Neuronal stem cell (in vitro differentiated cells): ENCODE data around the gene PPP1R8.
A peak's percentile ranks its signal among the peaks of the same experiment; 100 is the strongest.
"Not testable (repeated sequence)": the region's sequence is repeated elsewhere in the genome, so short reads cannot be mapped to it uniquely, and the experiment has no call there.

ENCODE experiments used
- DNase-seq: peaks from one replicate; pipeline ENCODE4 v3.0.0-alpha.2; 2013; ENCODE audit warnings: low spot score
- H2AFZ ChIP-seq: one replicate; pipeline ENCODE4 v1.6.1; 2013; ENCODE audit warnings: mild to moderate bottlenecking, low read length, inconsistent platforms
- H2AK5ac ChIP-seq: 2 replicates; pipeline ENCODE4 v1.6.1; 2013; ENCODE audit warnings: low read depth, mild to moderate bottlenecking, inconsistent platforms, low read length, moderate library complexity, mixed read lengths
- H2BK120ac ChIP-seq: 2 replicates; pipeline ENCODE4 v1.6.1; 2013; ENCODE audit warnings: low read depth, mild to moderate bottlenecking, inconsistent platforms, low read length, moderate library complexity, mixed read lengths
- H2BK12ac ChIP-seq: one replicate; pipeline ENCODE4 v1.6.1; 2013; ENCODE audit warnings: low read length, inconsistent platforms
- H2BK15ac ChIP-seq: 2 replicates; pipeline ENCODE4 v1.6.1; 2013; ENCODE audit warnings: mild to moderate bottlenecking, low read length, inconsistent platforms, mixed read lengths
- H2BK5ac ChIP-seq: one replicate; pipeline ENCODE4 v1.6.1; 2013; ENCODE audit warnings: inconsistent platforms, mild to moderate bottlenecking, low read length, moderate library complexity
- H3K14ac ChIP-seq: one replicate; pipeline ENCODE4 v1.6.1; 2013; ENCODE audit warnings: low read length, inconsistent platforms
- H3K18ac ChIP-seq: 2 replicates; pipeline ENCODE4 v1.6.1; 2013; ENCODE audit warnings: low read length, inconsistent platforms
- H3K23ac ChIP-seq: 2 replicates; pipeline ENCODE4 v1.6.1; 2013; ENCODE audit warnings: low read depth, mild to moderate bottlenecking, mixed read lengths, low read length, inconsistent platforms; ENCODE audit not compliant: poor library complexity
- H3K27ac ChIP-seq: replicated peaks from 3 replicates; pipeline ENCODE4 v1.5.1; 2013; ENCODE audit warnings: low read length, inconsistent platforms
- H3K27me3 ChIP-seq, 3 experiments: 2 replicates each; pipeline ENCODE4 v1.6.1; 2013; ENCODE audit warnings: low read length in 3 of 3, mild to moderate bottlenecking in 2 of 3, inconsistent platforms in 1 of 3, low read depth in 1 of 3, mixed read lengths in 1 of 3, moderate library complexity in 1 of 3; ENCODE audit not compliant: control insufficient read depth in 3 of 3, insufficient read depth in 3 of 3
- H3K36me3 ChIP-seq, 2 donors: replicated peaks in 1 of 2; 2 replicates each; pipeline ENCODE4 v1.6.1; 2013; ENCODE audit warnings: low read length in 2 of 2; ENCODE audit not compliant: control insufficient read depth in 2 of 2, insufficient read depth in 2 of 2
- H3K4ac ChIP-seq: 2 replicates; pipeline ENCODE4 v1.6.1; 2013; ENCODE audit warnings: inconsistent platforms, mild to moderate bottlenecking, low read length, moderate library complexity
- H3K4me1 ChIP-seq, 2 donors: 1 replicate in 1 of 2; 2 replicates in 1 of 2; pipeline ENCODE4 v1.6.1; 2013; ENCODE audit warnings: low read length in 2 of 2, low read depth in 1 of 2; ENCODE audit not compliant: control insufficient read depth in 2 of 2, insufficient read depth in 1 of 2
- H3K4me2 ChIP-seq: one replicate; pipeline ENCODE4 v1.6.1; 2013; ENCODE audit warnings: mild to moderate bottlenecking, low read length, inconsistent platforms; ENCODE audit not compliant: insufficient read depth, poor library complexity, severe bottlenecking
- H3K4me3 ChIP-seq, 2 donors: 2 replicates each; pipeline ENCODE4 v1.5.1; 2013; ENCODE audit warnings: low read length in 2 of 2, mild to moderate bottlenecking in 2 of 2, inconsistent platforms in 1 of 2, moderate library complexity in 1 of 2
- H3K79me1 ChIP-seq: one replicate; pipeline ENCODE4 v1.6.1; 2013; ENCODE audit warnings: low read depth, mild to moderate bottlenecking, inconsistent platforms, low read length, moderate library complexity
- H3K9ac ChIP-seq: one replicate; pipeline ENCODE4 v1.6.1; 2013; ENCODE audit warnings: mild to moderate bottlenecking, low read depth, low read length, inconsistent platforms; ENCODE audit not compliant: poor library complexity
- H3K9me3 ChIP-seq, 2 donors: replicated peaks in 1 of 2; 2 replicates each; pipeline versions ENCODE3 to v1.6.1; 2013; ENCODE audit warnings: low read length in 2 of 2, mild to moderate bottlenecking in 2 of 2, inconsistent platforms in 1 of 2, low read depth in 1 of 2, mixed read lengths in 1 of 2, moderate library complexity in 1 of 2; ENCODE audit not compliant: control insufficient read depth in 2 of 2, insufficient read depth in 1 of 2
- H4K8ac ChIP-seq: one replicate; pipeline ENCODE4 v1.6.1; 2013; ENCODE audit warnings: low read depth, mild to moderate bottlenecking, inconsistent platforms, low read length, moderate library complexity
- H4K91ac ChIP-seq: one replicate; pipeline ENCODE4 v1.6.1; 2013; ENCODE audit warnings: low read length, low read depth, mild to moderate bottlenecking, inconsistent platforms; ENCODE audit not compliant: poor library complexity
- WGBS, 2 donors: extraction: QIAGEN DNeasy Blood & Tissue Kit; methylation state at CpG; one replicate each; pipeline ENCODE4 v1.1.7; 2013; ENCODE audit warnings: missing lambda C conversion rate in 2 of 2, mixed read lengths in 1 of 2; ENCODE audit not compliant: insufficient read length in 2 of 2, insufficient replicate concordance in 1 of 2; ENCODE audit errors: extremely low coverage in 2 of 2; 5-methylcytosine and 5-hydroxymethylcytosine counted together

PPP1R8 gene

GRCh38 chr1:27823784-27824183 is 6.8 kb upstream of the PPP1R8 start:
- Histone ChIP-seq H3K4me1 (no peaks in the 10 kb centered on the region), H3K27me3 (no peaks in the 10 kb centered on the region), H3K4ac (no peak overlapping the region), H3K36me3 (peaks cover 2 to 15% of the 10 kb centered on the region in 2 donors), H3K4me3 (no peak overlapping the region), H3K9ac (no peak overlapping the region), H2AFZ (no peak overlapping the region), H4K8ac (no peak overlapping the region), H3K23ac (no peak overlapping the region), H4K91ac (no peak overlapping the region), H3K4me2 (no peak overlapping the region), H2BK15ac (no peak overlapping the region), H2BK5ac (no peak overlapping the region), H3K79me1 (no peaks in the 10 kb centered on the region), H2BK12ac (no peak overlapping the region), H3K14ac (no peak overlapping the region), H3K27ac (no peak overlapping the region), H3K9me3 (no peaks in the 10 kb centered on the region), H2AK5ac (no peak overlapping the region), H2BK120ac (no peak overlapping the region), H3K18ac (no peak overlapping the region)
- no CpG with 5 or more reads among the region's 4 CpGs for WGBS, 2 donors
- DNase-seq, result no peak

- no peak overlapping the region for H3K14ac ChIP-seq
- H2AK5ac ChIP-seq, result no peak overlapping the region
- no peak overlapping the region for H2BK15ac ChIP-seq
- H3K18ac ChIP-seq, result no peak overlapping the region
- no peak overlapping the region for H2BK12ac ChIP-seq
- no peaks in the 10 kb centered on the region for H3K79me1 ChIP-seq
- H2BK5ac ChIP-seq, result no peak overlapping the region
- H4K91ac ChIP-seq, result no peak overlapping the region
- H3K4ac ChIP-seq, result no peak overlapping the region
- no peak overlapping the region for H3K23ac ChIP-seq
- WGBS, 2 donors, result no CpG with 5 or more reads among the region's 4 CpGs
- H3K9ac ChIP-seq, result no peak overlapping the region
- no peak overlapping the region for H2BK120ac ChIP-seq
- H3K9me3 ChIP-seq, result no peaks in the 10 kb centered on the region
- no peaks in the 10 kb centered on the region for H3K27me3 ChIP-seq
- peaks cover 2 to 13% of the 10 kb centered on the region in 2 donors for H3K36me3 ChIP-seq
- no peak overlapping the region for H3K4me2 ChIP-seq
- no peak overlapping the region for H2AFZ ChIP-seq
- no peak overlapping the region for H3K27ac ChIP-seq
- no peak for DNase-seq
- no peak overlapping the region for H3K4me3 ChIP-seq
- H4K8ac ChIP-seq, result no peak overlapping the region
- H3K4me1 ChIP-seq, result no peaks in the 10 kb centered on the region
These were observed 6.2 kb upstream of the PPP1R8 start for GRCh38 chr1:27824411-27824810.

GRCh38 chr1:27829339-27829960 is 1.1 kb upstream of the PPP1R8 start:
- H3K4me2 ChIP-seq, H2BK12ac ChIP-seq, H3K9ac ChIP-seq, H3K4me1 ChIP-seq, H2BK5ac ChIP-seq, H2BK120ac ChIP-seq, H3K27me3 ChIP-seq, H2AFZ ChIP-seq, H3K18ac ChIP-seq, H3K23ac ChIP-seq, H4K8ac ChIP-seq, H4K91ac ChIP-seq, DNase-seq, H3K14ac ChIP-seq, H2BK15ac ChIP-seq, H2AK5ac ChIP-seq, H3K79me1 ChIP-seq, H3K9me3 ChIP-seq, H3K4ac ChIP-seq, H3K27ac ChIP-seq: not testable (repeated sequence)
- Histone ChIP-seq H3K36me3 (peaks cover 2 to 22% of the 10 kb centered on the region in 2 donors), H3K4me3 (peak overlapping the region in 1 of 2 donors; percentile 92)
- WGBS, 2 donors, result no CpG with 5 or more reads among the region's 4 CpGs

- H3K4me2 ChIP-seq, result peak overlapping the region; percentile 63
- no peak overlapping the region for H2AK5ac ChIP-seq
- no CpG with 5 or more reads among the region's 10 CpGs for WGBS, 2 donors
- no peak overlapping the region for H2BK12ac ChIP-seq
- no peak overlapping the region for H3K9ac ChIP-seq
- H3K23ac ChIP-seq, result no peak overlapping the region
- H3K18ac ChIP-seq, result no peak overlapping the region
- peaks cover 3% of the 10 kb centered on the region for H3K79me1 ChIP-seq
- peak overlapping the region; percentile 88 for H2AFZ ChIP-seq
- peaks cover 4 to 6% of the 10 kb centered on the region in 2 donors for H3K4me1 ChIP-seq
- no peak overlapping the region for H4K91ac ChIP-seq
- peak overlapping the region; percentile 92 to 93 for H3K4me3 ChIP-seq
- H4K8ac ChIP-seq, result no peak overlapping the region
- H3K9me3 ChIP-seq, result peaks cover 0 to under 1% of the 10 kb centered on the region in 2 donors
- no peaks in the 10 kb centered on the region for H3K27me3 ChIP-seq
- no peak overlapping the region for H2BK120ac ChIP-seq
- H3K4ac ChIP-seq, result no peak overlapping the region
- no peak overlapping the region for H3K14ac ChIP-seq
- H3K27ac ChIP-seq, result no peak overlapping the region
- DNase-seq, result no peak
- H3K36me3 ChIP-seq, result peaks cover 2 to 42% of the 10 kb centered on the region in 2 donors
- H2BK15ac ChIP-seq, result no peak overlapping the region
- H2BK5ac ChIP-seq, result no peak overlapping the region
These were observed 1.2 kb downstream of the PPP1R8 start for GRCh38 chr1:27831568-27832410.
